Measurements from ENCODE around the gene TRPM4.

DNA sequence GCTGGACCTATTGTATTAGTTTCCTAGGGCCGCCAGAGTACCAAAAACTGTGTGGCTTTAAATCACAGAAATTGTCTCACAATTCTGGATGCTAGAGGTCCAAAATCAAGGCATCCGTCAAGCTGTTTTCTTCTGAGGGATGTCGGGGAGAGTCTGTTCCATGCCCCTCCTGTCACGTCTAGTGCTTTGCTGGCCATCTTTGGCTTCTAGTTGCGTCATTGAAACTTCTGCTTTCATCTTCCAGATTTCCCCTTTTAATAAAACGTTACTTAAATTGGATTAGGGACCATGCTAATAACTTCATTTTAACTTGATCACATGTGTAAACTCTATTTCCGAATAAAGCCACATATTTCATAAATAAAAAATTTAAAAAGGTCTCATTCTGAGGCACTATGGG is 47.5 kb downstream of the TRPM4 start:
- TF ChIP-seq, protein P1, sequence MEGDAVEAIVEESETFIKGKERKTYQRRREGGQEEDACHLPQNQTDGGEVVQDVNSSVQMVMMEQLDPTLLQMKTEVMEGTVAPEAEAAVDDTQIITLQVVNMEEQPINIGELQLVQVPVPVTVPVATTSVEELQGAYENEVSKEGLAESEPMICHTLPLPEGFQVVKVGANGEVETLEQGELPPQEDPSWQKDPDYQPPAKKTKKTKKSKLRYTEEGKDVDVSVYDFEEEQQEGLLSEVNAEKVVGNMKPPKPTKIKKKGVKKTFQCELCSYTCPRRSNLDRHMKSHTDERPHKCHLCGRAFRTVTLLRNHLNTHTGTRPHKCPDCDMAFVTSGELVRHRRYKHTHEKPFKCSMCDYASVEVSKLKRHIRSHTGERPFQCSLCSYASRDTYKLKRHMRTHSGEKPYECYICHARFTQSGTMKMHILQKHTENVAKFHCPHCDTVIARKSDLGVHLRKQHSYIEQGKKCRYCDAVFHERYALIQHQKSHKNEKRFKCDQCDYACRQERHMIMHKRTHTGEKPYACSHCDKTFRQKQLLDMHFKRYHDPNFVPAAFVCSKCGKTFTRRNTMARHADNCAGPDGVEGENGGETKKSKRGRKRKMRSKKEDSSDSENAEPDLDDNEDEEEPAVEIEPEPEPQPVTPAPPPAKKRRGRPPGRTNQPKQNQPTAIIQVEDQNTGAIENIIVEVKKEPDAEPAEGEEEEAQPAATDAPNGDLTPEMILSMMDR (IDR thresholded peaks at IDR 0.05), result no peak
- no peak for TF ChIP-seq POLR2A (IDR thresholded peaks at IDR 0.05)
